ENCODE results near the gene HSD11B1. TPM values are rescaled to one million over a fixed set of nuclear protein-coding genes. Genes with fewer than 3 reads are reported as not detected.
"Not testable (repeated sequence)": the region's sequence is repeated elsewhere in the genome, so short reads cannot be mapped to it uniquely, and the experiment has no call there.

HSD11B1 gene
- total RNA-seq, 1 donor, result 21.6 TPM

- no peak for DNase-seq (ENCODE audit: low read depth)
These were observed 15.2 kb upstream of the HSD11B1 start for GRCh38 chr1:209689477-209689876.

DNA sequence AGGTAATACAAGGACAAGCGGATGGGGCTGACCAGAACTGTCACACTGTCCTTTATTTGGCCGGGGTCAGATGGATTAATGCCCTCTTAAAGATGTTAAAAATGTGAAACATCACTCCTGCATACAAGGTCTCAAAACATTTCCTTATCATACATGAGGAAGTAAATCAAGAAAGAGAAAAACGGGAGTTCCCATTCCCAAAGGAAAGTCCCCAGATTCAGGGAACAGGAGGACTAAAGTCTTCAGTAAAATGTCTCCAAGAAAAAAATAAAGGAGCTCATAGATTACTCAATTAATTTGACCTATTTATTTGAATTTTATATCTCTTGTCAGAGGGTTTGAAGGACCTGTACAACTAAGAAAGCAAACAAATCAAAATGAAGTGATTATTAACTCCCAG, 13.4 kb upstream of the HSD11B1 start:
- H3K4me3 ChIP-seq (ENCODE audit: low read depth, low read length), result no peak overlapping the region
- no peak for DNase-seq (ENCODE audit: low read depth)
- TF ChIP-seq, protein P1, sequence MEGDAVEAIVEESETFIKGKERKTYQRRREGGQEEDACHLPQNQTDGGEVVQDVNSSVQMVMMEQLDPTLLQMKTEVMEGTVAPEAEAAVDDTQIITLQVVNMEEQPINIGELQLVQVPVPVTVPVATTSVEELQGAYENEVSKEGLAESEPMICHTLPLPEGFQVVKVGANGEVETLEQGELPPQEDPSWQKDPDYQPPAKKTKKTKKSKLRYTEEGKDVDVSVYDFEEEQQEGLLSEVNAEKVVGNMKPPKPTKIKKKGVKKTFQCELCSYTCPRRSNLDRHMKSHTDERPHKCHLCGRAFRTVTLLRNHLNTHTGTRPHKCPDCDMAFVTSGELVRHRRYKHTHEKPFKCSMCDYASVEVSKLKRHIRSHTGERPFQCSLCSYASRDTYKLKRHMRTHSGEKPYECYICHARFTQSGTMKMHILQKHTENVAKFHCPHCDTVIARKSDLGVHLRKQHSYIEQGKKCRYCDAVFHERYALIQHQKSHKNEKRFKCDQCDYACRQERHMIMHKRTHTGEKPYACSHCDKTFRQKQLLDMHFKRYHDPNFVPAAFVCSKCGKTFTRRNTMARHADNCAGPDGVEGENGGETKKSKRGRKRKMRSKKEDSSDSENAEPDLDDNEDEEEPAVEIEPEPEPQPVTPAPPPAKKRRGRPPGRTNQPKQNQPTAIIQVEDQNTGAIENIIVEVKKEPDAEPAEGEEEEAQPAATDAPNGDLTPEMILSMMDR (IDR thresholded peaks at IDR 0.05; ENCODE audit: insufficient read depth, low read depth, low read length), result no peak

More at GRCh38 chr1:209689477-209689876, 15.2 kb upstream of the HSD11B1 start:
- TF ChIP-seq, protein P1 (IDR thresholded peaks at IDR 0.05; ENCODE audit: insufficient read depth, low read depth, low read length), result no peak
- no peak overlapping the region for H3K4me3 ChIP-seq (ENCODE audit: low read depth, low read length)

DNA sequence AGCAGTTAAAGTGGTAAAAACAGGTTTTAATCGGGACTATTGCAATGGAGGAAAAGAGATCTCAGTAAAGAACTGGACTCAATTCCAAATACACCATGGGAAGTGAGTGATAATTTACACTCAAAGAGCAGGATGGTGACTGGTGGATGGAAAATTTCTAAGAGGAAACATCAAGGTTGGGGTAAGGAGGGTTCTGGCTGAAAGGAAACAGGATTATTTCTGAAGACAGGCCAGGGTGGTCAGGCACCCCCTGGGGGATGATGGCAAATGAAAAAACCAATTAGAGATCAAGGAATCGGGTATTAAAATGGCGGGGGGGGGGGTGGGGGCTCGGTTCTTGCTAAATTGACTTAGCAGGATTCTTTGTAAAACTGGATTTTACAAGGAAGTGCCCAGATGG, 12.3 kb upstream of the HSD11B1 start:
- TF ChIP-seq, protein P1 (IDR thresholded peaks at IDR 0.05; ENCODE audit: insufficient read depth, low read depth, low read length), result no peak
- no peak for DNase-seq (ENCODE audit: low read depth)

DNA sequence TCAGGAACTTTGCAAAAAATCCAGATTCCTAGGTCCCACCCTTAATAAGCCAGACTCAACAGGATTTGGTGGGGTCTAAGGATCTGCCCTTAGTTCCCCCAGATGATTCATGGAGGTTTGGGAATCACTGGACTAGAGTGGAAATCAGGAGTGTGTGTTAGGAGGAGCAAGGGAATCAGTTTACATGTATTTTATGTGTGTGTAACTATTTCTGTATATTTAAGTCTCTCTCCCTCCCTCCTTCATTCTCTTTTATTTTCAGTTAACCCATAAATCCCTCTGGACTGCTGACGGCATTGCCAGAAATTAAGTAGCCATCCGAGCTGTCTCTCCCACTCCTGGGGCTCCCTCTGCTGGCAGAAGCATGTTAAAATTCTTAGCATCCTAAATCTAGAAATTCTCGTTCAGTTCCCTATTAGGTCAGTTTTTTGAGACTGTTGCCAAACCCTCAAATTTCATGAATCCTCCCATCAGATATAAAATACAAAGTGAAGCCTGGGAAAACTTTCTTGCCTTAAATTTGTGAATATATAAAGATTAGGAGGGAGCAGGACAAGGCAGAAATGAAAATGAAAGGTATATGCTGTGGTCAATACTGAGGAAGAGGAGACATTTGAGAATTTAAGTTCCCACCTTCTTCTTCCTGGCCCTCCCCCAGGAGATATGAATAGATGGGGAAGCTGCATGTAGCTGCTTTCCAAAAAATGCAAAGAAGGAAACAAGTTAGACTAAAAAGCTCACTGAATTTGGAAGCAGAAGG, 11.7 kb upstream of the HSD11B1 start:
- H3K4me3 ChIP-seq (ENCODE audit: low read depth, low read length), result no peak overlapping the region
- TF ChIP-seq, protein P1 (IDR thresholded peaks at IDR 0.05; ENCODE audit: insufficient read depth, low read depth, low read length), result peak; percentile 80
- DNase-seq (ENCODE audit: low read depth), result peak; percentile 90

More for the DNA sequence above, 12.3 kb upstream of the HSD11B1 start:
- H3K4me3 ChIP-seq (ENCODE audit: low read depth, low read length), result no peak overlapping the region

DNA sequence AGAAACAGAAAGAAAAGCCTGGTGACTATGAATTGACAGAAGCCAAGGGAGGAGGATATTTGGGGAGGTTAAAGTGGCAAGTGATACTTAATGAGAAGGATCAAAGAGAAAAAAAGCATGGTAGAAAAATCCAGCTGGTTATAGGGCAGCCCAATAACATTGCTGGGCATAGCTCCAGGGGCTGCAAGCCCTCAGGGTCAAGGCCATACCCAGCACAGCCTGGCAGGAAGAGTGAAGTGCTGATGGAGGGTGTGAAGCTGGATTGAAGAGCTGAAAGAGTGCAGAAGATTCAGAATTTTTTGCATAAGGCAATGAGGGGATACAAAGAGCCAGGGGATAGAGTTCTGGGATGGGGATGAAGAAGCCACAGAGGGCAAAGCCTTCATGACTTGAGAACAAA, 8.0 kb upstream of the HSD11B1 start:
- TF ChIP-seq, protein P1 (IDR thresholded peaks at IDR 0.05; ENCODE audit: insufficient read depth, low read depth, low read length), result no peak
- no peak for DNase-seq (ENCODE audit: low read depth)
- H3K4me3 ChIP-seq (ENCODE audit: low read depth, low read length), result no peak overlapping the region

GRCh38 chr1:209697126-209697525, 7.5 kb upstream of the HSD11B1 start:
- peak; percentile 69 for DNase-seq (ENCODE audit: low read depth)
- H3K4me3 ChIP-seq (ENCODE audit: low read depth, low read length), result no peak overlapping the region
- TF ChIP-seq, protein P1 (IDR thresholded peaks at IDR 0.05; ENCODE audit: insufficient read depth, low read depth, low read length), result no peak

- not testable (repeated sequence) for H3K4me3 ChIP-seq (ENCODE audit: low read depth, low read length); DNase-seq (ENCODE audit: low read depth)
These were observed 4.0 kb upstream of the HSD11B1 start for GRCh38 chr1:209700686-209701085.

Measured in fibroblast of villous mesenchyme (primary cell).